Measurements from ENCODE around the gene PSMF1. TPM values are rescaled to one million over a fixed set of nuclear protein-coding genes. Genes with fewer than 3 reads are reported as not detected.

Gene PSMF1
- total RNA-seq, 1 experiment from 2014 or later, result 26.3 TPM

Other genes starting within 250 kb of the PSMF1 start
- not detected in 2 replicates for gene ANGPT4, start 202.3 kb upstream of the PSMF1 start, total RNA-seq (2014; rRNA removed; shearing (Covaris generic); ENCODE audit: low replicate concordance)
- gene RSPO4, start 116.3 kb upstream of the PSMF1 start, total RNA-seq (2014; rRNA removed; shearing (Covaris generic); ENCODE audit: low replicate concordance), result not detected in 2 replicates
- gene TMEM74B, start 66.4 kb downstream of the PSMF1 start, total RNA-seq (2014; rRNA removed; shearing (Covaris generic); ENCODE audit: low replicate concordance), result not detected in 2 replicates
- gene C20orf202, start 84.9 kb downstream of the PSMF1 start, total RNA-seq (2014; rRNA removed; shearing (Covaris generic); ENCODE audit: low replicate concordance), result not detected in 2 replicates
- gene RAD21L1, start 107.4 kb downstream of the PSMF1 start, total RNA-seq (2014; rRNA removed; shearing (Covaris generic); ENCODE audit: low replicate concordance), result not detected in 2 replicates
- 0.93 and 1.4 TPM in 2 replicates for gene SNPH, start 147.7 kb downstream of the PSMF1 start, total RNA-seq (2014; rRNA removed; shearing (Covaris generic); ENCODE audit: low replicate concordance)
- gene SDCBP2, start 210.5 kb downstream of the PSMF1 start, total RNA-seq (2014; rRNA removed; shearing (Covaris generic); ENCODE audit: low replicate concordance), result 1.8 TPM in 1 of 2 replicates, not detected in the other